ENCODE measurements around the gene MAMDC2.

DNA sequence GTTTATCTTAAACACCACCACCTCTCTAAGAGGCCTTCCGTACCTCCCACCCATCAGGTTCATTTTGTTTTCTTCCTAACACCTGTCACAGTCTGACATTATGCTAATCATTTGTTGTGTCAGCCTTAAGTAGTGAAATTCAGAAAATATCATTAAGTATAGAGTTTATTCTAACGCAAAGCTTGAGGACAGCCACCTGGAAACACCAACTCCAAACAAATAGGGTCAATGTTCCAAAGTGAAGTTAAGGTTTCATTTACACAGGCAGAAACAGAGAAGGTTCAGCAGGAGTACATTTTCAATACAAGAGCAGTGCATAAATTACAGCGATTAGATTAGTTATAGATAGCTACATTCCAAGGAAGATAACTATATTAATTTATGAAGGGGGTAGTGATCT lies 213.9 kb downstream of the MAMDC2 start:
- TF ChIP-seq POLR2A (IDR thresholded peaks at IDR 0.05) (no peak), CTCF (IDR thresholded peaks at IDR 0.05) (no peak)

All from Peyer's patch (tissue), 4 donors.